Measurements from ENCODE around the gene ETV1.

- TF ChIP-seq, protein P1, sequence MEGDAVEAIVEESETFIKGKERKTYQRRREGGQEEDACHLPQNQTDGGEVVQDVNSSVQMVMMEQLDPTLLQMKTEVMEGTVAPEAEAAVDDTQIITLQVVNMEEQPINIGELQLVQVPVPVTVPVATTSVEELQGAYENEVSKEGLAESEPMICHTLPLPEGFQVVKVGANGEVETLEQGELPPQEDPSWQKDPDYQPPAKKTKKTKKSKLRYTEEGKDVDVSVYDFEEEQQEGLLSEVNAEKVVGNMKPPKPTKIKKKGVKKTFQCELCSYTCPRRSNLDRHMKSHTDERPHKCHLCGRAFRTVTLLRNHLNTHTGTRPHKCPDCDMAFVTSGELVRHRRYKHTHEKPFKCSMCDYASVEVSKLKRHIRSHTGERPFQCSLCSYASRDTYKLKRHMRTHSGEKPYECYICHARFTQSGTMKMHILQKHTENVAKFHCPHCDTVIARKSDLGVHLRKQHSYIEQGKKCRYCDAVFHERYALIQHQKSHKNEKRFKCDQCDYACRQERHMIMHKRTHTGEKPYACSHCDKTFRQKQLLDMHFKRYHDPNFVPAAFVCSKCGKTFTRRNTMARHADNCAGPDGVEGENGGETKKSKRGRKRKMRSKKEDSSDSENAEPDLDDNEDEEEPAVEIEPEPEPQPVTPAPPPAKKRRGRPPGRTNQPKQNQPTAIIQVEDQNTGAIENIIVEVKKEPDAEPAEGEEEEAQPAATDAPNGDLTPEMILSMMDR (IDR thresholded peaks at IDR 0.05): no peak
- no peak for TF ChIP-seq EP300 (IDR thresholded peaks at IDR 0.05; ENCODE audit: low read depth)
Measured at GRCh38 chr7:13992596-13992964, 3.1 kb upstream of the ETV1 start.
